Left ventricle myocardium inferior (tissue), 1 donor: Measurements from ENCODE around the gene SDK1. TPM values are rescaled to one million over a fixed set of nuclear protein-coding genes. Genes with fewer than 3 reads are reported as not detected.

Source experiments
- DNase-seq: peaks from one replicate; pipeline ENCODE4 v3.0.0-alpha.2; 2020
- H3K27ac ChIP-seq: fragments of 200-600 bp; replicated peaks from 2 replicates; pipeline ENCODE4 v1.8.0; 2021
- H3K27me3 ChIP-seq: fragments of 200-600 bp; 2 replicates; pipeline ENCODE4 v1.8.0; 2021; ENCODE audit warnings: low read depth
- H3K36me3 ChIP-seq: fragments of 200-600 bp; 2 replicates; pipeline ENCODE4 v1.8.0; 2021
- H3K4me1 ChIP-seq: fragments of 200-600 bp; 2 replicates; pipeline ENCODE4 v1.8.0; 2021
- H3K4me3 ChIP-seq: fragments of 200-600 bp; 2 replicates; pipeline ENCODE4 v1.8.0; 2021; ENCODE audit warnings: mild to moderate bottlenecking, moderate library complexity
- H3K9me3 ChIP-seq: fragments of 200-600 bp; replicated peaks from 2 replicates; pipeline ENCODE4 v1.8.0; 2021
- intact Hi-C: fragments of 100-400 bp; cut with micrococcal nuclease; formaldehyde crosslinking; loops from one replicate; pipeline ENCODE4 v1.11.0; 2022
- total RNA-seq: library from RNA; stranded (reverse); fragmentation: NEBNext Ultra II Directional; extraction: Animal tissue kit (Norgen Biotek cat#: 25700); gene quantifications from one replicate; pipeline ENCODE4 v1.2.1, GENCODE V29; 2021
- TF ChIP-seq, protein P1 (sequence below): fragments of 200-600 bp; IDR thresholded peaks from 2 replicates; pipeline ENCODE4 v1.8.0; 2021; ENCODE audit warnings: antibody characterized with exemption, mild to moderate bottlenecking, borderline replicate concordance
- donor health status: DM: no; HTN: yes; CAD: no; lungs with severe emphysema.

The SDK1 gene
- total RNA-seq, 1 donor from 2014 or later, result 1.3 TPM

DNA sequence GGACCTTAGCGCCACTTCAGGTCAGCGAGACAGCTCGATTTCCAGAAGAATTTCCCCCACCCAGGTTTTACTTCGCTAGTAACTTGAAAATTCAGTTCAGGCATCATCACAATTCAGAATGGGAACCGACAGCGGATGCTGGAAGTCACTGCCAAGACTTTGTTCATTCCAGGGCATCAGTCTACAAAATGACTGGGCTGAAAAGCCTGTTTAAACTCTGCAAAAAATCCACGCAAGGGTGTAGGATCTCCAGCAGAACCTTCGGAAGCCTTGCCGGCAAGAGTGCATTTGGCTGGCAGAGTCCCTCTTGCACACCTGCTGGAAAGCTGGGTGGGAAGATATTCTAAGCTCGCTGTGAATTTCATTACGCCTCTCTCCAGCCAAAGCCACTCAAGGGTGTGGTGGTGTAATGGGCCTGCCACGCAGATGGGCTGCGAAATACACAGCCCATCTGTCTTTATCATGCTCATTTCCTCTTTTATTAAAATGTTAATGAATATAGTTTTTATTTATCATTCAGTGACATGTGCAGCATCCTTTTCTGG, 709.1 kb downstream of the SDK1 start:
- intact Hi-C loops, result no loop called here
- no peak for DNase-seq
- Histone ChIP-seq H3K27me3 (peaks cover 4% of the 10 kb centered on the region), H3K27ac (no peak overlapping the region), H3K9me3 (no peaks in the 10 kb centered on the region), H3K36me3 (no peaks in the 10 kb centered on the region), H3K4me3 (no peak overlapping the region), H3K4me1 (no peaks in the 10 kb centered on the region)
- TF ChIP-seq, protein P1, sequence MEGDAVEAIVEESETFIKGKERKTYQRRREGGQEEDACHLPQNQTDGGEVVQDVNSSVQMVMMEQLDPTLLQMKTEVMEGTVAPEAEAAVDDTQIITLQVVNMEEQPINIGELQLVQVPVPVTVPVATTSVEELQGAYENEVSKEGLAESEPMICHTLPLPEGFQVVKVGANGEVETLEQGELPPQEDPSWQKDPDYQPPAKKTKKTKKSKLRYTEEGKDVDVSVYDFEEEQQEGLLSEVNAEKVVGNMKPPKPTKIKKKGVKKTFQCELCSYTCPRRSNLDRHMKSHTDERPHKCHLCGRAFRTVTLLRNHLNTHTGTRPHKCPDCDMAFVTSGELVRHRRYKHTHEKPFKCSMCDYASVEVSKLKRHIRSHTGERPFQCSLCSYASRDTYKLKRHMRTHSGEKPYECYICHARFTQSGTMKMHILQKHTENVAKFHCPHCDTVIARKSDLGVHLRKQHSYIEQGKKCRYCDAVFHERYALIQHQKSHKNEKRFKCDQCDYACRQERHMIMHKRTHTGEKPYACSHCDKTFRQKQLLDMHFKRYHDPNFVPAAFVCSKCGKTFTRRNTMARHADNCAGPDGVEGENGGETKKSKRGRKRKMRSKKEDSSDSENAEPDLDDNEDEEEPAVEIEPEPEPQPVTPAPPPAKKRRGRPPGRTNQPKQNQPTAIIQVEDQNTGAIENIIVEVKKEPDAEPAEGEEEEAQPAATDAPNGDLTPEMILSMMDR, result no peak

DNA sequence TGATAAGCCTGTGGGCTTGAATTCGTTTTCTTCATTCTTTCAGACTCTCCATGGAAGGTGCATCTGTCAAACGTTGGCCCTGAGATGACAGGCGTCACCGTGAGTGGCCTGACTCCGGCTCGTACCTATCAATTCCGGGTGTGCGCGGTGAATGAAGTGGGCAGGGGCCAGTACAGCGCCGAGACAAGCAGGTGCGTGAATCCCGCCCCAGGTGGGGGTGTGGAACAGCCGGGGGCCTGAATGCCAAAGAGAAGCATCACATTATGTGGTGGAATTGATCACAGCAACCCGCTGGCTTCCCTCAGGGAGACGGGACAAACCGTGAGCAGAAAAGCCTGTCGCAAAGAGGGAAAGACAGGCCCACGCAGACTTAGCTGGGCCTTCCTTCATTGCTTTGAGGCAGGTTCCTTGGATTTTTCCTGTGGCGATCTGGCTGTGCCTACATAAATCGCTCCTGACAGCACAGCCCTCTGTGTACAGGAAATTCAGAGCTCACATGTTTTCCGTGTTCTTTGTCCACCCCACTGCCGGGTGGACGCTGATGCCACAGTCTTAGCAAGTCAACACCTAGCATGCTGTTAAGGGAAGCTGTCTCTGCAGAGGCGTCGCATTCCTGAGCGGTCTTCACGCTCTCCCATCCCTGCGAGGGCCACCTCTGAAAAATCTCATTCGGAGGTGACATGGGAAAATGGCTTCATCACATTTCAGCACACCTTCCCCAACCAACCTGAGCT, 710.0 kb downstream of the SDK1 start:
- no peak for DNase-seq
- intact Hi-C loops, result no loop called here

DNA sequence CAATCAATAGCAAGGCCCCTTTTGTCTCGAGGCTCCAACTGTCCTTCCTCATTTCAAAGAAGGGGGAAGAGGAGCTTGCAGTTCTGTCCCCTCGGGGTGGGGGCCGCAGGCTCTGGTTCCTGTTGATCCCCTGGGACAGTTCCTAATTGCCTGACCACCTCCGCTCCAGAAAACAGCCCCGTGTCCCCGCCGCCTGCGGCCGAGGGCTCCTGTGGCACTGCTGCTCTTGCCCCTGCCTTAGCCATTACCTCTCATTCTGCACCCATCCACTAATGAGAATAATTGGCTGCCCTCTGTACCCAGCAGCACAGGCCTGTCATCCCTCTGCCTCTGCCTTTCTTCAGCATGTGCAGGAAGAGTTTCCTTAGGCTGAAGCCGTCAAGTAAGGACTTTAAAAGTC, 712.7 kb downstream of the SDK1 start:
- TF ChIP-seq, protein P1, result no peak
- H3K36me3 ChIP-seq, result no peaks in the 10 kb centered on the region
- no peaks in the 10 kb centered on the region for H3K4me1 ChIP-seq
- intact Hi-C loops, result no loop called here
- peaks cover 9% of the 10 kb centered on the region for H3K9me3 ChIP-seq
- no peaks in the 10 kb centered on the region for H3K27me3 ChIP-seq
- H3K27ac ChIP-seq, result no peak overlapping the region
- no peak for DNase-seq
- no peak overlapping the region for H3K4me3 ChIP-seq

More for the DNA sequence above, 710.0 kb downstream of the SDK1 start:
- Histone ChIP-seq H3K4me1 (no peaks in the 10 kb centered on the region), H3K9me3 (no peaks in the 10 kb centered on the region), H3K36me3 (no peaks in the 10 kb centered on the region), H3K27me3 (no peaks in the 10 kb centered on the region), H3K4me3 (no peak overlapping the region), H3K27ac (no peak overlapping the region)
- TF ChIP-seq, protein P1, result no peak

DNA sequence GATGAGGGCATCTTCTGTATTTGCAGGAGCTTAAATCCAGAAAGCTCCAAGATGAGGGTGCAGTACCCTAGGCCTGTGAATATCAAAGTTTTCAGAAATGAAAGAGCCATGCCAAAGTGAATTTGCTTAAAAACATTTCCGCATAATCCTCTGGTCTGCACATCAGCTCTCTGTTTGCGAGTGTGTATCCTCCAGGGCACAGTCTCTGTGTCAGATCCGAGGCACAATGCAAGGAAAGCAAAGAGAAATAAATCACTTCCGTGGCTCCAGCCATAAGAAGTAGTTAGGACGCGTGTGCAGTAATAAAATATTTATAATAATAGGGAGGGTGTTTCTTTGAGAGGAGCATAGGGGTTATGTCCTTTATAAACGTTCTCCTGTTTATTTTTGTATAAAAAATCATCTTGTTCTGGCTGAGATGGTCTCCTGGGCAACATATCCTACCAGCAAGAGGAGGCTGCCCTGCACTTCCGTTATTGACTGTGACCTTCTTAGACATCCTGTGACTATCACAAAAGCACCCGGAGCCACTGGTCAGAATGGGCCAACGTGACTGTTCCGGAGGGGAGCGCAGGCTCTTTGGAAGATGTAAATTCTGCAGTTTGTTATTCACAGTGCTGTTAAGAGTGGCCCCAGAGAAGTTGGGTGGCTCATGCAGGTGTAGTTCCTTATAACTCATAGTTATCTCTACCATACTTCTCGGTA, 713.4 kb downstream of the SDK1 start:
- Histone ChIP-seq H3K9me3 (peaks cover 16% of the 10 kb centered on the region), H3K27me3 (no peaks in the 10 kb centered on the region), H3K36me3 (no peaks in the 10 kb centered on the region), H3K4me3 (no peak overlapping the region), H3K27ac (no peak overlapping the region), H3K4me1 (no peaks in the 10 kb centered on the region)
- DNase-seq, result no peak
- TF ChIP-seq, protein P1, result no peak
- intact Hi-C loops, result no loop called here

DNA sequence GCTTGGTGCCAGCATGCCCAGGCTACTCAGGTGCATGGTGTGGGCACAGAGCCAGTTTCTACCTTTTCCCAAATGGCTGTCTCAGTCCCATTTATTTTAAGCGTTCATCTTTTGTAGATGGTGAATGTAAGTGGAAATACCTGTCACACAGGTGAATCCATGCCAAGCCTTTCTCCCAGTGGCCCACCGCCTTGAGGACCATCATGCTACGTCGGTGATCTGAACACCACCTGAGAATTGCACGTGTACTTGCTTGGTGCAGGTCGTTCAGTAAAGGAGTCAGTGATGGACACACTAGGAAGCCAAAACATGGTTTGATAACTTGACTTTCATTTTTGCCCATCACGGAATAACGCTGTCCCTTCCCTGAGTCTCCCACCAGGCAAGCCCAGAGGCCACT, 714.3 kb downstream of the SDK1 start:
- Histone ChIP-seq H3K27me3 (no peaks in the 10 kb centered on the region), H3K9me3 (peaks cover 18% of the 10 kb centered on the region), H3K4me1 (no peaks in the 10 kb centered on the region), H3K4me3 (no peak overlapping the region), H3K27ac (no peak overlapping the region), H3K36me3 (no peaks in the 10 kb centered on the region)
- TF ChIP-seq, protein P1, result no peak
- DNase-seq, result no peak
- intact Hi-C loops, result no loop called here
